HG03108 (cell line): ENCODE results near the gene CALML5.

ENCODE experiments used
- ATAC-seq: cut with Tn5 transposase; IDR thresholded peaks from one replicate; pipeline ENCODE4 v1.9.1; 2021; ENCODE audit warnings: moderate library complexity; ENCODE audit not compliant: unreplicated experiment

The CALML5 gene

DNA sequence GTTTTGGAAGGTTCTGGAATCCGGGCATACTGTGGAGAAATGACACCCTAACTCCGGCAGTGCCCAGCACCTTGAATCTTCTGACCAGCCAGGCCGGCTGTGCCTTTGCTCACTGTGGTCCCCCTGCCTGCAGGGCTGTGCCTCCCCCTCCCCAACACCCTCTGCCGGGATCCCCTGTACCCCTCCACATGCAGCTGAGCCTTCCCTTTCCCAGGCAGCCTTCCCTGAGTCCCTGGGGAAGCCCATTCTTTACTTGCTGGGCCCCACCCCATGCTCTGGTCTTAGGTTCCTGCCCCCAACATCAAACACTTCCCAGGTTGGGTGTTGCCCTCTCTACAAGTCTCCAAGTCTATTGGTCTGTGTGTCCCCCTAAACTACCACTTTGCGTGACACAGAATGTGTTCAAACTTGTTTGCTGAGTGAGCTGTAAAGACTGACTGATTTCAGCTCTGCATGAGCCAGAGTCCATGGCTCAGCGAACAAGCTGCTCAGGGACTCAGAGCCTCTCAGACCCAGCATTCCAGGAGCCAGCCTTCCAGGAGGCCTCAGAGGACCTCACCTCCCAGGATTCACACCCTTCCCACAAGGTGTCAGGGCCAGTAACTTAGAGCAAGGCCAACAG lies 31.6 kb downstream of the CALML5 start:
- no peak for ATAC-seq

DNA sequence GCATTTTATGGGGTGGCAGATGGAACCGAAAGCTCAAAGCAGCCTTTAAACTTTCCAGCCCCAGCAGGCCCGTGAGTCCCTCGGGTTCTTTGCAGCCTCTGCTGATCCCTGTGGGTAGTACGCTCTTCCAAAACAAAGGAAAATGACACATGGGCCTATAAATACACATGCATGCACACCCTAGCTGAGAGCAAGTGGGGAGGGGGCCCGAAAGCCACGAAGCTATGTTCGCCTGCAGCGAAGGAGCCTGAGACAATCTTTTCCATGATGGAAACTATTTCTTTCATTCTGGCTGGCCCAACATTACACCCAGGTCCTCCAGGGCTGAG lies 32.2 kb downstream of the CALML5 start:
- no peak for ATAC-seq

- ATAC-seq: no peak
These were observed 32.7 kb downstream of the CALML5 start for GRCh38 chr10:5466451-5467206.

- ATAC-seq: no peak
These were observed 33.4 kb downstream of the CALML5 start for GRCh38 chr10:5465976-5466450.

GRCh38 chr10:5464546-5464945 lies 34.8 kb downstream of the CALML5 start:
- ATAC-seq: no peak

- ATAC-seq: no peak
These were observed 36.5 kb downstream of the CALML5 start for GRCh38 chr10:5462841-5463293.

DNA sequence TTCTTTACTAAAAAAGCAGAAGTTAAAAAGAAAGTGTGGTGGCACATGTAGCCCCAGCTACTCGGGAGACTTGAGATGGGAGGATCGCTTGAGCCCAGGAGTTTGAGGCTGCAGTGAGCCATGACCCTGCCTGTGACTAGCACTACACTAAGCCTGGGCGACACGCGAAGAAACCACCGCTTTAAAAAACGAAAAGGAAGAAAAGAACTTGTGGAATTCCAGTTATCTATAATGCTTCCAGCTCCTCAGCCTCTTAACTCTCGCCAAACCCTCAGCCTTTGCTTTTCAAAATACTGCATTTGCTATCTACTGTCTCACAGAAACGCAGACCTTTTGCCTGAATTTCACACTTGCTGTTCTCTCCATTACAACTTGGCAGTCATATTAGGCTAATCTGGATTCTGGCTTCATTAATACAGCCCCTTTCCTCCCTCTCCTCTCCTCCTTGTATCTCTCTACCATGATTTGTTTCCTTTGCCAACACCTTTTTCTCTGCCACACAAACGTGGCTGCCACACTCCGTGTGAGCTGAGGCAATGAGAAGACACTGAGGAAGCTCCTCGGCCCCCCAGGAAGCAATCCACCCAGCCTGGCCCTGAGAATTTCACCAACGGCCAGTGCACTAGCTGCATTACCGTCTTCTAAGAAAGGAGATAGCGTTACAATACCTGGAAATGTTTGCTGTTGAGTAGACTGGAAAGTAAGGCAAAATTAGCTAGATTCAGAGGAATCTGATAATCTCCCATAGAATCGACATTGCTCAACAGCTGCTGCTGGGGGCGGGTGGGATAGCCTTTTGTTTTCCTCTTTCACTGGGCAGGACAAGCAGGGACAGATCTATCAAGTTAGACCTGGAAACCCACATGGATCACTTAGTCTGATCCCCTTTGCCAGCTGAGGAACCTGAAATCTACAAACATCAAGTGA lies 37.2 kb downstream of the CALML5 start:
- ATAC-seq: no peak

DNA sequence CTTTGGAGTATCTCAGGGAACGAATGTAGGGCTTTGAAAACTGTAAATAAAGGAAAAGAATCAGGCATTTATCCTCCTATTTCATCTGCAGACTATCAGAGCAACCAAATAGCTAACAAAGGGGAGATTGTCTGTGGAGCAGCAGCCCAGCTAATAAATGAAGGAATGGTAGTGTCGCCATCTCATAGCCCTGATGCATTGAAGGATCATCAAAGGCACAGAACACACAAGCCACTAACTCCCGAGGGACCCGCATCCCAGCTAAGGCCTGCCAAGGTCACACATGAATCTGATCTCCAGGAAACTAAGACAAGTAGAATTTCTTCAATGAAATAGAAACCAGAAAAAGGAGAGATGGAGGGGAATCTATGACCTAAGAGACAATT lies 38.2 kb downstream of the CALML5 start:
- no peak for ATAC-seq

GRCh38 chr10:5460468-5461202 lies 38.7 kb downstream of the CALML5 start:
- no peak for ATAC-seq

DNA sequence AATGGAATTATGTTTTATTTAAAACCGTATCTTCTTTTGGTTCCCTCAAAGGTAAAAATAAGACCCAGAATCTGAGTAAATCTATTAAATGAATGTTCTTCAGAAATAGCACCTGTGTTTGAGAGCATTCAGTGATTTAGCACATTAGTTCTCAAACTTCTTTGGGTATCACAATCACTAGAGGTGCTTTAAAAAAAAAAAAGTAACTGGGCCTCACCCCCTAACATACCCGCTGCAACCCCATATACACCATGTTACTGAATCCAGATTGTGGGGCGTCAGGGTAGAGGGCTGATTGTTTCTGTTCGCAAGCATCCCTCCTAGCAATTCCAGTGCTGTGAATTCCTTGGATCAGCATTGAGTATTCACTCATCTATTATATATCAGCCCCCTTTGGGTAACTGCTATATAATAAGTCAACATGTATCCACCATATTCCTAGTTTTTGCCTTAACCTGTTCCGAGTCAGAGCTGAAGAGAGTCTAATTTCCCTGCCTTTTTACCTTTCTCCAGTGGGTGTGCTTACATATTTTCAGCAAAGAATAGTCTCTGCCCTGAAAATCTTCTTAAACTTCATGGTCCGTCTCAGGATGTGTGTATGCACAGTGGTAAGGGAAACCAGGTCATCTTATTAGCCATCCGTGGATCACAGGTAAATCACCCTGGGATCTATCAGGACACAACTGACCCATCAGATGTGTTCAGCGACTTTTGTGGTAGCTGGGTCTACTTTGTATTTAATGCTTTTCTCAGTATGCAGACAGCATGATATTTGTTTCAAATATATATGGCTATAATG lies 40.2 kb downstream of the CALML5 start:
- ATAC-seq: no peak

DNA sequence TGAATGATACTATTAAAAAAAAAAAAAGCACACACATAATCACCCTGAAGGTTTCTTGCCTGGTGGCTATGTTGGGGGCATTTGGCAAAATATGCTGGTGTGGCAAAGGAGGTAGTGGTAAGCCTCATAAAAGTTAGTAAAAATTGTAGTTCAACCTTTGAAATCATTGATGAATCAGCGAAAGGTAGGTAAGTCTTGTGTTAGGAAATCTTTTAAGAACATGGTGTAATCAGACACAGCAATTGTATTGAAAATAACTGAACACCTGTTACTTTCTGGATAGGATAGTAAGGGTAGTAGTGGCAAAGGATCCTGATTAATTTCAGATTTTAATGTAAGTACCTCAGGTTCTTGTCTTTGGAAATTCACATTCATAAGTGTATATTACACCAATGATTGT lies 40.9 kb downstream of the CALML5 start:
- no peak for ATAC-seq

- ATAC-seq: no peak
These were observed 41.6 kb downstream of the CALML5 start for GRCh38 chr10:5457741-5458140.

- ATAC-seq: no peak
These were observed 42.8 kb downstream of the CALML5 start for GRCh38 chr10:5456563-5456962.

DNA sequence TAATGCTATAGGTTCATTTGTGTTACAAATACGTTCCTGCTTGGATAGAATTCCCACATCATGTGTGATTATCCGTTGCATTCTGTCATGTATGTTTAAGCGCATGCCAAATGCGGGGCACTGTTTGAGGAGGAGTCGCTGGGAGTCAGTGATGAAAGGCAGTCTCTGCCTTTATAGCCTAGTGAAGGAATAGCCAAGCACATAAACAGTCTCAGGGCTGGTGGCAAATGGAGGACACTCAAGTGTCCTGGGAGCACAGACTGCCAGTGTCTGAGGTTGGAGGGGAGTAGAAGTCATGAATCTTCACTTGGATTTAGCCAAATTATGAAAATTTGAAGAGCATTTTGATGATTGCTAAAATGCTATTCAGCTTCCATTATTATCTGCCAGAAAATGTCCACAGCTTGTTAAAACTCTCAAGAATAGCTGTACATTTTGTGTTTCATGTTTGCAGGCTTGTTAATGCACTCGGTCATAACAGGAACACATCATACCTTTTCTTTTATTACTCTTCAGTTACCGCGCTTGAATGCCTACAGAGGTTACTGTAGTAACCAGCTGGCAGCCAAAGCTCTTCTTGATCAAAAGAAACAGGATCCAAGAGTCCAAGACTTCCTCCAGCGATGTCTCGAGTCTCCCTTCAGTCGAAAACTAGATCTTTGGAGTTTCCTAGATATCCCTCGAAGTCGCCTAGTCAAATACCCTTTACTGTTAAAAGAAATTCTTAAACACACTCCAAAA lies 45.5 kb downstream of the CALML5 start:
- ATAC-seq: no peak

GRCh38 chr10:5450605-5451384 lies 48.6 kb downstream of the CALML5 start:
- no peak for ATAC-seq

DNA sequence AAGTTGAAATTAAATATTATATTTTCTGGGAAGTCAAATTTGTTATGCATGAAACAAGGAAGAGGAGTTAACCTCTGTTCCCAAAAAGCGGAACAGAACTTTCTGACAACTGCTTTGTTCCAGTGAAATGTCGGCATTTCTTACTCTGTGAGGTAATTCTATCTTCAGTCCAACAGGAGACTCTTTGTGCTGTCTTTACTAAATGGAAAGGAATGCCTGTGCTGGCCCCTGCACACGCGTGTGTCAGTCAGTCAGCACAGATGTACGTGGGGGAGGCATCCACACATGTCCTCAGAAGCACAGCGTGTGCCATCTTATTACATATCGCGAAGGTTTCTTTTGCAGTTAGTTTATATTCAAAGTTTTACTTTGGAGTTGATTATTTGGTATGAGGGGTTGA lies 49.5 kb downstream of the CALML5 start:
- ATAC-seq: no peak

DNA sequence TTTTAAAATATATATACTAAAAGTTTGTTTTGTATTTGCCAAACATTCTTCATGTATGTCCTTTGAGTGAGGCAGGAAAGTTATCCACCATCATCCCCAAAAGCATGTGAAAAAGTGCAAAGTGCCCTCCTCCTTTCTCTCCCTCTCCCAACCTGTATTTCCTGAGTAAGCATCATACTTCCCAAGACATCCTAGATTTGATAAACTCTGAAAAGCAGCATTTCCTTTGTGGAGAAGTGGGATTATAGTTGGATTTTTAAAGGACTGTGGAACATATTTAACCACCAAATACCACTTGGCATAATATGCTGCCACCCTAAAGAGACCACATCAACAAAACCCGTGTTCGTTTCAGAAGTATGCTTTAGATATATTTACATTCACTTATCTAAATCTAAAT lies 50.1 kb downstream of the CALML5 start:
- no peak for ATAC-seq
